RWPE2 (cell line): Measurements from ENCODE around the gene UBL4B.

ENCODE experiments used
- ATAC-seq: fragments of 200-7000 bp; cut with Tn5 transposase; 3 replicates; pipeline ENCODE4 v1.9.1; 2021; ENCODE audit warnings: low read depth
- DNase-seq: peaks from one replicate; pipeline ENCODE4 v3.0.0-alpha.2; 2020; ENCODE audit warnings: low spot score
- H3K27ac ChIP-seq: fragments of 450-650 bp; 2 replicates; pipeline ENCODE4 v1.5.1; 2017; ENCODE audit warnings: mild to moderate bottlenecking; ENCODE audit not compliant: poor library complexity, severe bottlenecking
- H3K27me3 ChIP-seq: fragments of 250-450 bp; sonication (Bioruptor Pico); 2 replicates; pipeline ENCODE4 v1.5.1; 2021; ENCODE audit warnings: mild to moderate bottlenecking, moderate library complexity; ENCODE audit not compliant: insufficient read depth, poor library complexity, severe bottlenecking
- H3K36me3 ChIP-seq: fragments of 250-450 bp; sonication (Bioruptor Pico); 2 replicates; pipeline ENCODE4 v1.5.1; 2020; ENCODE audit warnings: low read depth, mild to moderate bottlenecking, moderate library complexity
- H3K4me1 ChIP-seq: fragments of 250-450 bp; sonication (Bioruptor Pico); 2 replicates; pipeline ENCODE4 v1.5.1; 2021; ENCODE audit warnings: mild to moderate bottlenecking, moderate library complexity; ENCODE audit not compliant: insufficient read depth, poor library complexity, severe bottlenecking
- H3K4me3 ChIP-seq: fragments of 250-450 bp; sonication (Bioruptor Pico); 2 replicates; pipeline ENCODE4 v1.5.1; 2021; ENCODE audit warnings: mild to moderate bottlenecking, moderate library complexity; ENCODE audit not compliant: severe bottlenecking
- H3K9me3 ChIP-seq: fragments of 250-450 bp; sonication (Bioruptor Pico); 2 replicates; pipeline ENCODE4 v1.5.1; 2021; ENCODE audit warnings: mild to moderate bottlenecking, moderate library complexity; ENCODE audit not compliant: severe bottlenecking
- CTCF ChIP-seq: fragments of 450-650 bp; IDR thresholded peaks from one replicate; pipeline ENCODE4 v1.5.1; 2017; ENCODE audit warnings: mild to moderate bottlenecking, moderate library complexity; ENCODE audit not compliant: poor library complexity, severe bottlenecking

The UBL4B gene

GRCh38 chr1:110102081-110102480 lies 10.2 kb upstream of the UBL4B start:
- no peak overlapping the region for H3K4me3 ChIP-seq
- H3K27ac ChIP-seq = no peak overlapping the region
- no peaks in the 10 kb centered on the region for H3K9me3 ChIP-seq
- H3K4me1 ChIP-seq = no peaks in the 10 kb centered on the region
- no peak for ATAC-seq
- no peaks in the 10 kb centered on the region for H3K36me3 ChIP-seq
- no peak for DNase-seq
- H3K27me3 ChIP-seq = no peaks in the 10 kb centered on the region
- no peak for TF ChIP-seq CTCF

GRCh38 chr1:110106013-110106941 lies 6.0 kb upstream of the UBL4B start:
- no peak overlapping the region for H3K27ac ChIP-seq
- H3K27me3 ChIP-seq = no peaks in the 10 kb centered on the region
- H3K4me3 ChIP-seq = no peak overlapping the region
- no peak for DNase-seq
- H3K4me1 ChIP-seq = no peaks in the 10 kb centered on the region
- H3K9me3 ChIP-seq = no peaks in the 10 kb centered on the region
- no peaks in the 10 kb centered on the region for H3K36me3 ChIP-seq
- peak; percentile 88 for TF ChIP-seq CTCF
- ATAC-seq = peak; percentile 78

GRCh38 chr1:110107867-110108469 lies 4.3 kb upstream of the UBL4B start:
- Histone ChIP-seq H3K27me3 (no peaks in the 10 kb centered on the region), H3K4me1 (no peaks in the 10 kb centered on the region), H3K9me3 (no peaks in the 10 kb centered on the region), H3K36me3 (no peaks in the 10 kb centered on the region), H3K27ac (no peak overlapping the region), H3K4me3 (no peak overlapping the region)
- DNase-seq = no peak
- ATAC-seq = no peak
- no peak for TF ChIP-seq CTCF

GRCh38 chr1:110111081-110111480 lies 1.2 kb upstream of the UBL4B start:
- no peak overlapping the region for H3K27ac ChIP-seq
- no peak overlapping the region for H3K4me3 ChIP-seq
- DNase-seq (no peak), ATAC-seq (no peak)
- TF ChIP-seq CTCF = no peak
- no peaks in the 10 kb centered on the region for H3K27me3 ChIP-seq
- H3K4me1 ChIP-seq = no peaks in the 10 kb centered on the region
- H3K9me3 ChIP-seq = no peaks in the 10 kb centered on the region
- H3K36me3 ChIP-seq = no peaks in the 10 kb centered on the region

GRCh38 chr1:110112656-110113055 lies 413 bp downstream of the UBL4B start:
- H3K27me3 ChIP-seq = no peaks in the 10 kb centered on the region
- ATAC-seq (no peak), DNase-seq (no peak)
- no peaks in the 10 kb centered on the region for H3K9me3 ChIP-seq
- no peaks in the 10 kb centered on the region for H3K4me1 ChIP-seq
- no peaks in the 10 kb centered on the region for H3K36me3 ChIP-seq
- TF ChIP-seq CTCF = no peak
- H3K4me3 ChIP-seq = no peak overlapping the region
- no peak overlapping the region for H3K27ac ChIP-seq
